Measurements from ENCODE around the gene SERINC2. TPM values are rescaled to one million over a fixed set of nuclear protein-coding genes. Genes with fewer than 3 reads are reported as not detected.

The SERINC2 gene
- total and polyA plus RNA-seq, 2 of the 8 experiments (the other 6 are each of a cell fraction or from before 2014, with no cell fraction given) = 31.4 to 60.0 TPM

DNA sequence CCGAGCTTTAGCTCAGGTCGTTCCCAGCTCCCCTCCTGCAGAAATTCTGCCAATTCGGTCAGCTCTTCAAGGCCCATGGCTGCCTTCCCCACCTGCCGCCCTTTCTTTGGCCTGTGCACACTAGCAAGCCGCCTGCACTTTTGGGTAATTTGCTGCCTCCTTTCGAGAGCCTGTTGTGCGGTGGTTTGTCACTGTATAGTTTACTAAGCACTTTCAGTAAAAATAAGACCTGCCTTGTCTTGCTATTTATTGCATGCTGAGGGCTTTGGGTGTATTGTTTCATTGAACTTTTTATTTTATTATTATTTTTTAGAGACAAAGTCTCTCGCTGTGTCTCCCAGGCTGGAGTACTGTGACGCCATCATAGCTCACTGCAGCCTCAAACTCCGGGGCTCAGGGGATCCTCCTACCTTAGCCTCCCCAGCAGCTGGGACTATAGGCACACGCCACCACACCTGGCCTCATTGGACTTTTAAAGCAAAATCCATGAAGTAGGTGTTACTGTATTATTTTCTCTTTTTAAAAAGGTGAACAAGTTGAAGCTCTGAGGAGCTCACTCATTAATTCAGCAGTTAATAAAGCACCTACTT, 39.0 kb upstream of the SERINC2 start:
- Histone ChIP-seq H3K23me2 (ENCODE audit: low read depth, low read length) (peaks cover 11% of the 10 kb centered on the region), H2BK12ac (ENCODE audit: low read depth, low read length) (peak overlapping the region; percentile 91; the same call in 1 of the 2 replicates), H3K27me3 (replicated peaks in 1 of 4; ENCODE audit: control insufficient read depth in 3 of 4, extremely low read depth in 1 of 4, insufficient read depth in 3 of 4, low read length in 3 of 4) (0 out of 7 replicates have a peak, but pooled peaks cover 0 to 2% (median 0%) of the 10 kb centered on the region in 4 experiments), H2AK5ac (ENCODE audit: low read depth, low read length) (no peak overlapping the region), H2BK15ac (ENCODE audit: low read length) (no peak overlapping the region), H3K14ac (ENCODE audit: insufficient read length) (no peak overlapping the region), H3K79me2 (ENCODE audit: control insufficient read depth in 1 of 2, insufficient read depth in 2 of 2, low read length in 2 of 2) (no peaks in the 10 kb centered on the region), H4K20me1 (replicated peaks in 1 of 2; ENCODE audit: control insufficient read depth in 1 of 2, insufficient read depth in 2 of 2, low read length in 2 of 2) (no peaks in the 10 kb centered on the region), H3K4me3 (ENCODE audit: extremely low read depth in 1 of 4, insufficient read depth in 2 of 4, low read depth in 3 of 4, low read length in 4 of 4) (peak overlapping the region; percentile 12 to 61 (median 17); a peak in 5 of 8 replicates), H2AFZ (ENCODE audit: low read length) (no peak overlapping the region), H2BK5ac (ENCODE audit: low read depth, low read length) (no peak overlapping the region; the same call in 1 of the 2 replicates), H3K23ac (ENCODE audit: insufficient read length) (no peak overlapping the region), H3K79me1 (ENCODE audit: low read depth, low read length) (no peaks in the 10 kb centered on the region), H3K9ac (replicated peaks in 1 of 4; ENCODE audit: extremely low read depth in 1 of 4, low read depth in 3 of 4, low read length in 3 of 4) (peak overlapping the region in 1 of 4 experiments; percentile 50; a peak in 2 of 7 replicates), H3K27ac (ENCODE audit: low read depth, low read length) (no peak overlapping the region), H2BK20ac (ENCODE audit: low read length) (no peak overlapping the region), H4K8ac (ENCODE audit: extremely low read depth, insufficient read depth, low read length) (peak overlapping the region; percentile 22; the same call in 1 of the 2 replicates), H3K4me2 (ENCODE audit: insufficient read depth in 1 of 2, low read depth in 2 of 2, low read length in 2 of 2) (peak overlapping the region; percentile 70 to 86), H3K4ac (replicated peaks; ENCODE audit: insufficient read length, low read depth, low read length) (peak overlapping the region; percentile 10), H3K18ac (ENCODE audit: extremely low read depth, low read length) (peak overlapping the region; percentile 66), H3K56ac (replicated peaks; ENCODE audit: insufficient read length, low read depth, low read length) (no peak overlapping the region), H3K9me3 (ENCODE audit: insufficient read depth in 2 of 2, low read depth in 1 of 2, low read length in 1 of 2) (no peaks in the 10 kb centered on the region), H3K36me3 (ENCODE audit: control insufficient read depth in 2 of 4, insufficient read depth in 4 of 4, low read length in 3 of 4) (no peaks in the 10 kb centered on the region; a peak in 1 of 8 replicates), H3K4me1 (replicated peaks in 1 of 4; ENCODE audit: control insufficient read depth in 3 of 4, insufficient read depth in 4 of 4, low read length in 3 of 4) (peaks cover 8 to 23% (median 23%) of the 10 kb centered on the region in 4 experiments), H2BK120ac (replicated peaks; ENCODE audit: low read depth, low read length) (no peak overlapping the region), H4K91ac (replicated peaks; ENCODE audit: insufficient read length, low read length) (no peak overlapping the region), H4K5ac (ENCODE audit: insufficient read length, low read depth, low read length) (peak overlapping the region; percentile 85)
- POLR2A ChIA-PET (ENCODE audit: partially characterized antibody) = interaction anchor here (0.6 to 5.4 kb wide), 20 partner anchors 10 to 644 kb away, joined by 3 to 26 read pairs (median 4); partner anchors contain the start of gene SERINC2
- CTCF ChIA-PET (ENCODE audit: partially characterized antibody) = interaction anchor here (0.9 to 4.0 kb wide), 13 partner anchors 10 to 193 kb away, joined by 3 to 32 read pairs (median 4); no protein-coding TSS in a partner anchor
- 42% methylated on average over 11 of the region's 11 CpGs; no CpG with 5 or more reads in 1 of the 2 experiments for WGBS, 2 experiments (ENCODE audit: extremely low coverage in 1 of 2, insufficient coverage in 1 of 2, insufficient read length in 1 of 2, insufficient replicate concordance in 2 of 2, low coverage in 1 of 2, low lambda C conversion rate in 2 of 2, missing lambda C conversion rate in 1 of 2)
- FAIRE-seq (no peak), DNase-seq (ENCODE audit: low read depth in 1 of 2, low spot score in 2 of 2) (no peak)
- TF ChIP-seq CBX8 (IDR thresholded peaks at IDR 0.05; ENCODE audit: borderline replicate concordance, low read depth, low read length) = no peak
- no peak for TF ChIP-seq SIRT6 (IDR thresholded peaks at IDR 0.05; ENCODE audit: low read length)
- no peak for TF ChIP-seq SIX5 (IDR thresholded peaks at IDR 0.05; ENCODE audit: low read depth, low read length)
- no peak for TF ChIP-seq SIN3A (conservative IDR thresholded peaks at IDR 0.05 in 1 of 2, IDR thresholded peaks at IDR 0.05 in 1 of 2; ENCODE audit: low read depth in 1 of 2, low read length in 2 of 2)
- TF ChIP-seq TAF1 (IDR thresholded peaks at IDR 0.05; ENCODE audit: low read depth, low read length) = no peak; the same call in 1 of the 2 replicates
- TF ChIP-seq RAD21 (IDR thresholded peaks at IDR 0.05 in 1 of 2, conservative IDR thresholded peaks at IDR 0.05 in 1 of 2; ENCODE audit: low read depth in 2 of 2, low read length in 2 of 2) = no peak
- no peak for TF ChIP-seq CHD2 (IDR thresholded peaks at IDR 0.05; ENCODE audit: low read length)
- TF ChIP-seq SRF (IDR thresholded peaks at IDR 0.05; ENCODE audit: low read depth, low read length) = no peak
- TF ChIP-seq POLR2AphosphoS5 (IDR thresholded peaks at IDR 0.05; ENCODE audit: low read depth, low read length) = no peak
